ENCODE results near the gene UBE2J2.

- peak; percentile 67 for TF ChIP-seq CTCF (IDR thresholded peaks at IDR 0.05; ENCODE audit: low read length)
- no peak for TF ChIP-seq EZH2 (IDR thresholded peaks at IDR 0.05; ENCODE audit: borderline replicate concordance, low read length)
Measured at GRCh38 chr1:1302006-1302430, 28.4 kb upstream of the UBE2J2 start.
